Stimulated activated CD8-positive, alpha-beta memory T cell treated with anti-CD3 and anti-CD28 coated beads, Interleukin-4, amount 100 ng/mL, for 1 hour (primary cell): Measurements from ENCODE around the gene COL11A2.

Source experiments
- DNase-seq, 2 donors: peaks; one replicate each; pipeline ENCODE4 v3.0.0-alpha.2; 2020; ENCODE audit warnings: low read depth in 2 of 2, low spot score in 1 of 2

COL11A2 gene

DNA sequence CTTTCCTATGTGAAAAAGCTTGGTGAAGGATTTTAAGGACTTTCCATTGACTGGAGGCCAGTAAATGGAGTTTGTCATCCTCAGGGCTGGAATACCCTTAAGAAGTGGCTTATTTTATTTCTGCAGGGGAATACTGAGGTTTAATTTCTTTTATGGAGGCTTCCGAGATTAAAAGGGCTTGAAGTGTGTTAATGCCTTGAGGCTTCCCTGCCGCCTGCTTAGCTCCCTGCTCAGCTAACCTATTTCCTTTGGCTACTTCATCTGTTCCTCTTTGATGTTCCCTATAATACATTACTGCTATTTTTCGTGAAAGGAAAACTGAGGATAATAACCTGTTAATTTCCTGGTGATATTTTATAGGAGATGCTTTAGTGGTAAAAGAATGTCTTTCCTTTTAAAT lies 72.3 kb downstream of the COL11A2 start:
- DNase-seq, result no peak

DNA sequence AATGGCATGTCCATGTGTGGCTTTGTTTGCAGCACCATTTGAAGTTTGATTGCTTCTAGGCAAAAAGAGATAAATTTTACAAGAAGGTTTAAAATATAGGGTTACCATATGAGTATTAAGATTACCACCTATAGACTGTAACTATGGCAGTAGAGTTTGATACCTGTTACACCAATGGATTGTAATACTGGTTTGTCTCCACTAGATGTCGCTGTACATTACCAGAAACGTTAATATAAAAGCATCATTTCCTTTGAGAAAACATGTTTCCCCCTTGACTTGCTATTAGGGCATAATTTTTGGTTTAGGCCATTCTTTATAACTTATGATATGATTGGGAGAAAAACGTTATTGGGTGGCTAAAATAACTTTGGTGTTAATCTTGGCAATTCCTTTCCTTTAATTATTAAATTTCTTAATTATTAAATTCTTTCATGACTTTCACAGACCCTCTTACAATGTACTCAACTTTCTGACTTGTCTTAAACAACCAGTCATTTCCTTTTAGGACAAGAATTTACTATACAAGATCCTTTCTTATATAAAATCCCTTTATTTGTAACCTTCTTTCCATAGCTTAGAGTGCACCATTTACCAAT lies 73.6 kb downstream of the COL11A2 start:
- DNase-seq, result no peak

DNA sequence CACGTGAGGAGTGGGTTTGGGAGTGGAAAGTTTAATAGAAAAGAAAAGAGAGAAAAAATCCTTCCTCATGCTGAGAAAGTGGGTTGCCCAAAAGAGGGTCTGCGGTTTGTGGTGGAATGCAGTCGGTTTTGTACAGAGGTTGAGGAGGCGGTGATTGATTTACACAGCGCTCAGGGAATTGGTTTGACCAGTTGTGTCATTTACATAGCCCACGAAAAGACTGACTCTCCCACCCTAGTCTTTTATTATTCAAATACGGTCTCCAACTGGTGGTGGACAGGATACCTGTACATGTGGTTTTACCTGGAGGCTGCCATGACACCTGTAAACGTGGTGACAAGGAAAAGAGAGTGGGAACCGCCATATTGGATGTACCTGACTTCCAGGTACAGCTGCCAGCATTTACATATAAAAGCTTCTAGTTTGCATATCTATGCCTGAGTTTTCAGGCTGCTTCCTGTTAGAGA lies 74.4 kb downstream of the COL11A2 start:
- no peak for DNase-seq

DNA sequence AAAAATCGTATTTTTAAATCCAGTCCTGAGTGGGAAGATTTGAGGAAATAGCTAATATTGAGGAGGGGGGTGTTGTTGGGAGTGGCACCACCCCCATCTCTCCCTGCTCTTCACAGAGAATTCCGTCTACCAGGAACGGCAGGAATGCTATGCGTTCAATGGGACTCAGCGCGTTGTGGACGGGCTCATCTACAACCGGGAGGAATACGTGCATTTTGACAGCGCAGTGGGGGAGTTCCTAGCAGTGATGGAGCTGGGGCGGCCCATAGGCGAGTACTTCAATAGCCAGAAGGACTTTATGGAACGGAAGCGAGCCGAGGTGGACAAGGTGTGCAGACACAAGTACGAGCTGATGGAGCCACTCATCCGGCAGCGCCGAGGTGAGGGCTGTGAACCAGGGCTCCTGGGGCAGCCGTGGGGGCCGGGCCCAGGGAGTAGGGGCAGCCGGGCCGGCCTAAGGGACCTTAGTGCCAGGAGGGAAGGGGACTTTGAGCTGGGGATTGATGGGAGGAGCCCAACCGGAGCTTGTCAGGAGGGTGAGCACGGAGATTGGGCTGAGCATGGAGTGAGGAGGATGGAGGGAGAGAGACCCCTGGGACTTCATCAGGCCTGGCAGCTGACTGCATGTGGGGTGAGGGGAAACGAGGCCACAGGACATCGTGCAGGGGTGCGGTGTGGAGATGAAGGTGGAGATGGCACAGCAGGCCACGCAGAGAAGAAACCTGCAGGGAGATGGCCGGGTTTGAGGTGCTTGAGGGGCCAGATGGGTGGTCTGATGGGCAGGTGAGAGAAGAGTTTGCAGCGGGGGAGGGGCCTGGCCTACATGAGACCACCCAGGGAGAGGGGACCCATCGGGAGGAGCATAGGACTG lies 75.2 kb downstream of the COL11A2 start:
- DNase-seq, result no peak

DNA sequence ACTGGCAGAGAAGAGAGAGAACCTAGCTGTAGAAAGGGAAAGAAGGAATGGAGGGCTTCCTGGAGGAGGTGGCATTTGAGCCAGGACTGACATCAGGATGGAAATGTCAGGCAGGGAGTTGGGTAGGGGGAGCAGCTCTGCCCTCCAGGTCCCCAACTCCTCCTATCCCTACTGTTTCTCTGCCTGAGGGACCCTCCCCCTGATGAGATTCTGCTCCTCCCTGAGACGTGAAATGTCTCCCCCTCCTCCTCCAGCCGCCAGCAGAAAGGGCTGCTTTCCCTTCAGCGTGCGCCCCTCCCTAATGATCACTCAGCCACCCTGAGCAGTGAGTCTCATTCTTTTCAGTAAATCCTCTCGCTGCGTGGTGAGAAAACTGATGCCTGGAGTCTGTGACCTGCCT lies 75.8 kb downstream of the COL11A2 start:
- no peak for DNase-seq

DNA sequence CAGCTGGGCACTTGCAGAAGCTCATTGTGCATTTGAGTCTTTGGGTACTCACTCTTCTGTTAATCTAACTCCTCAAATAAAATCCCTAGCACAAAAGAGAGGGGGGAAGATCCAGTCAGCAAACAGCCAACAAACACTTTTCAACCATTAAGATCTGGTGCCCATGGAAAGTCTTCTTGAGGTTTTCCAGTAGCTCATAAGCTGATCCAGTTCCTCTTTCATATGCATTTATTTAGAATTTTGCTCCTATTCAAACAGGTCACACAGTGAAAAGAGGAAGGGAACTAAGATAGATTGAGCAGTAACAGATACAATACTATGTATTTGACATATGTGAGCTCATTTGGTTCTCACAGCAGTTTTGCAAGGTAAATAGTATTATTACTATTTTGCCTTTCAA lies 77.9 kb downstream of the COL11A2 start:
- DNase-seq, result no peak

DNA sequence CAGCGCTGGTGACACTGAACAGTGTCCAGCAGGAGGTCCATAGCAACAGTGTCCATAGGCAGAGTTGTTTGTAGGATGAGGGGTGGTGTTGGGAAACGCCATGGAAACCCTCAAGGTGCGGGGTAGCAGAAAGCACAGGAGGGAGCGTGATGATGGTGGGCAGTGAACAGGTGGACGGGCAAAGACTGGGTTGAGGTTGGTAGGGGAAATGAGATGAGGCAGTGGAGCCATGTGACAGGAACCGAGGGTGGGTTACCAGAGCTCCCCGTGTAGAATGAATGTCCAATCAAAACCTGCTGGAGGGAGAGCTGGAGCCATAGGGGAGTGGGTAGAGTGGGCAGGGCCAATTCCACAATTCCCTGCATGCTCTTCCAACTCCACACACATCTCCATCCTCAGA lies 78.5 kb downstream of the COL11A2 start:
- DNase-seq, result no peak
